Mucosa of descending colon (tissue), 3 donors: ENCODE results near the gene ANKHD1. TPM values are rescaled to one million over a fixed set of nuclear protein-coding genes. Genes with fewer than 3 reads are reported as not detected.
"Not testable (repeated sequence)": the region's sequence is repeated elsewhere in the genome, so short reads cannot be mapped to it uniquely, and the experiment has no call there.

Experiments
- ATAC-seq: fragments of 200-7000 bp; cut with Tn5 transposase; one replicate; pipeline ENCODE4 v1.9.1; 2020; ENCODE audit warnings: mild to moderate bottlenecking, moderate library complexity
- DNase-seq, 3 donors: peaks; one replicate each; pipeline ENCODE4 v3.0.0-alpha.2; 2020
- H3K36me3 ChIP-seq: fragments of 200-600 bp; one replicate; pipeline ENCODE4 v1.8.0; 2021; ENCODE audit warnings: low read depth, mild to moderate bottlenecking
- H3K4me1 ChIP-seq: fragments of 200-600 bp; one replicate; pipeline ENCODE4 v1.8.0; 2021; ENCODE audit warnings: low read depth, mild to moderate bottlenecking
- H3K4me3 ChIP-seq: fragments of 200-600 bp; one replicate; pipeline ENCODE4 v1.8.0; 2021; ENCODE audit warnings: mild to moderate bottlenecking
- H3K9me3 ChIP-seq: fragments of 200-600 bp; one replicate; pipeline ENCODE4 v1.8.0; 2021; ENCODE audit warnings: mild to moderate bottlenecking
- intact Hi-C, 2 donors: fragments of 100-400 bp; cut with DNase I in 1 of 2; cut with micrococcal nuclease in 1 of 2; formaldehyde crosslinking; loops; one replicate each; pipeline versions ENCODE4 v1.11.0 to v1.11.1; 2022; cut with DNase I, micrococcal nuclease
- total RNA-seq, 3 donors: library from RNA; stranded (reverse); fragmentation: NEBNext Ultra II Directional in 2 of 3; extraction: Animal tissue kit (Norgen Biotek cat#: 25700) in 2 of 3; gene quantifications; one replicate each; pipeline versions ENCODE4 v1.2.1 to v1.2.4, GENCODE V29; 2021 to 2023
- TF ChIP-seq, protein P1 (sequence below): fragments of 200-600 bp; IDR thresholded peaks from one replicate; pipeline ENCODE4 v1.8.0; 2022; ENCODE audit warnings: antibody characterized with exemption, mild to moderate bottlenecking
- donor health status: DM: no; HTN: no; CAD: no; lungs with moderate emphysema.
- donor health status: DM: no; HTN: no; CAD: no.
- donor health status: DM: no; HTN: yes; CAD: no.

ANKHD1 gene
- total RNA-seq, 3 donors from 2014 or later: 134 to 135 (median 134) TPM

DNA sequence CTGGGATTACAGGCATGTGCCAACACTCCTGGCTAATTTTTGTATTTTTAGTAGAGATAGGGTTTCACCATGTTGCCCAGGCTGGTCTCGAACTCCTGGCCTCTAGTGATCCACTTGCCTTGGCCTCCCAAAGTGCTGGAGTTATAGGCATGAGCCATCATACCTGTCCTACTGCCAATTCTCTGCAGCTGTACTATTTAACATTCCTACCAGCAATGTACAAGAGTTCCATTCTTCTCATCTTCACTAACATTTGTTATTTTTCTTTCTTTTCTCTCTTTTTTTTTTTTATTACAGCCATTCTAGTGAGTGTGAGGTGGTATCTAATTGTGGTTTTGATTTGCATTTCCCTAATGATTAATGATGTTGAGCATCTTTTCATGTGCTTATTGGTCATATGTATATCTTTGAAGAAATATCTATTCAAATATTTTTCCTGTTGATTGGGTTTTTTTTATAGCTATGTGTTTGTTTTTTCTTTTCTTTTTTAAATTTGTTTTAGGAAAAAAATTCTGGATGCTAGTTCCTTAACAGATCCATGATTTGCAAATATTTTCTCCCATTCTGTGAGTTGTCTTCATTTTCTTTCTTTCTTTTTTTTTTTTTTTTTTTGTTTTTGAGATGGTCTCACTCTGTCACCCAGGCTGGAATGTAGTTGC is 17.4 kb downstream of the ANKHD1 start:
- Histone ChIP-seq H3K9me3 (no peaks in the 10 kb centered on the region), H3K36me3 (no peaks in the 10 kb centered on the region), H3K4me3 (no peak overlapping the region), H3K4me1 (no peaks in the 10 kb centered on the region)
- TF ChIP-seq, protein P1, sequence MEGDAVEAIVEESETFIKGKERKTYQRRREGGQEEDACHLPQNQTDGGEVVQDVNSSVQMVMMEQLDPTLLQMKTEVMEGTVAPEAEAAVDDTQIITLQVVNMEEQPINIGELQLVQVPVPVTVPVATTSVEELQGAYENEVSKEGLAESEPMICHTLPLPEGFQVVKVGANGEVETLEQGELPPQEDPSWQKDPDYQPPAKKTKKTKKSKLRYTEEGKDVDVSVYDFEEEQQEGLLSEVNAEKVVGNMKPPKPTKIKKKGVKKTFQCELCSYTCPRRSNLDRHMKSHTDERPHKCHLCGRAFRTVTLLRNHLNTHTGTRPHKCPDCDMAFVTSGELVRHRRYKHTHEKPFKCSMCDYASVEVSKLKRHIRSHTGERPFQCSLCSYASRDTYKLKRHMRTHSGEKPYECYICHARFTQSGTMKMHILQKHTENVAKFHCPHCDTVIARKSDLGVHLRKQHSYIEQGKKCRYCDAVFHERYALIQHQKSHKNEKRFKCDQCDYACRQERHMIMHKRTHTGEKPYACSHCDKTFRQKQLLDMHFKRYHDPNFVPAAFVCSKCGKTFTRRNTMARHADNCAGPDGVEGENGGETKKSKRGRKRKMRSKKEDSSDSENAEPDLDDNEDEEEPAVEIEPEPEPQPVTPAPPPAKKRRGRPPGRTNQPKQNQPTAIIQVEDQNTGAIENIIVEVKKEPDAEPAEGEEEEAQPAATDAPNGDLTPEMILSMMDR: no peak
- no peak for ATAC-seq
- intact Hi-C loops: no loop called here
- no peak for DNase-seq

DNA sequence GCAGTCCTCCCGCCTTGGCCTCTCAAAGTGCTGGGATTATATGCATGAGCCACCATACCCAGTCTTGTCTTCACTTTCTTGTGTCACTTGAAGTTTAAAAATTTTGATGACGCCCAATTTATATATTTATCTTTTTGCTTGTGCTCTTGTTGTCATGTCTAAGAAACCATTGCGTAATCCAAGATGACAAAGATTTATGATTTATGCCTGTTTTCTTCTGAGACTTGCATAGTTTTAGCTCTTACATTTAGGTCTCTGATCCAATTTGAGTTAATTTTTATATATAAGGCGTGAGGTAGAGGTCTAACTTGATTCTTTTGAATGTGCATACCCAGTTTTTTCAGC is 18.6 kb downstream of the ANKHD1 start:
- intact Hi-C loops: no loop called here
- no peaks in the 10 kb centered on the region for H3K36me3 ChIP-seq
- H3K4me3 ChIP-seq: no peak overlapping the region
- ATAC-seq (no peak), DNase-seq (no peak)
- no peaks in the 10 kb centered on the region for H3K9me3 ChIP-seq
- TF ChIP-seq, protein P1: no peak
- H3K4me1 ChIP-seq: no peaks in the 10 kb centered on the region

DNA sequence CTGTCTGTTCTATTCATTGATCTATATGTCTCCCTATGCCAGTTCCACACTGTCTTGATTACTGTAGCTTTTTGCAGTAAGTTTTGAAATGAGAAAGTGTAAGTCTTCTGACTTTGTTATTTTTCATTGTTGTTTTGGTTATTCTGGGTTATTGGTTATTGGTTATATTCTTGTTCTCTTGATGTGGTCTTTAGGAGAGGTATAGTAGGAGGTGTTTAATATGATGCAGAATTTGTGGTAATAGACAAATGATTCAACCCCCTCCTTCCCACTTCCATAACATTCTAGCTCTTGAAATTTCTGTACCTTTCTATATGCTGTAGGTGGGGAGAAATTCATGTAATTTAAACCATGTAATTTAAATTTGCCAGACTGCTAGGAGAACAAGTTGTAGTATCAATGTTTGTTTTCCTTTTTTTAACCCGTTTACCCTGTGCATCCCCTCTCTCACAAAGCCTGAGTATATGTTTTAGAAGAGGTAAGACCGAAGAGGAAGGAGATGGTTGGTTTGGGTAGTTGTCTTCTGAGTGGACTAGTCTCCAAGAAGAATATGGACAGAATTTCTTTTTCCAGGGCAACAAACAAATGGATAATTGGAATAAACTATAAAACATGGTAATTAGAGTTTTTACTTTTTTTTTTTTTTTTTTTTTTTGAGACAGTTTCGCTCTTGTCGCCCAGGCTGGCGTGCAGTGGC is 19.2 kb downstream of the ANKHD1 start:
- intact Hi-C loops: no loop called here
- Histone ChIP-seq H3K4me1 (no peaks in the 10 kb centered on the region), H3K9me3 (no peaks in the 10 kb centered on the region), H3K4me3 (no peak overlapping the region), H3K36me3 (no peaks in the 10 kb centered on the region)
- ATAC-seq: no peak
- DNase-seq: no peak
- TF ChIP-seq, protein P1: no peak

DNA sequence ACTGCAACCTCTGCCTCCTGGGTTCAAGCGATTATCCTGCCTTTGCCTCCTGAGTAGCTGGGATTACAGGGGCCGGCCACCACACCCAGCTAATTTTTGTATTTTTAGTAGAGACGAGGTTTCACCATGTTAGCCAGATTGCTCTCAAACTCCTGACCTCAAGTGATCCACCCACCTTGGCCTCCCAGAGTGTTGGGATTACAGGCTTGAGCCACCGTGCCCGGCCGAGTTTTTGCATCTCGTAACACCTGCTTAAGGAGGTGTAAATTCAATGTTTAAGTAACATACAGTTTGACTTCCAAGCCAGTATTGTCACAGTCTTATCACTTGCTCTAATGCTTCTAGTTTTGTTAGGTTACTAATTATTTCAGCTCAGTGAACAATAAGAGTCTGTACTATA is 19.7 kb downstream of the ANKHD1 start:
- H3K9me3 ChIP-seq, ATAC-seq, H3K4me3 ChIP-seq, H3K4me1 ChIP-seq, intact Hi-C loops, DNase-seq, H3K36me3 ChIP-seq: not testable (repeated sequence)

DNA sequence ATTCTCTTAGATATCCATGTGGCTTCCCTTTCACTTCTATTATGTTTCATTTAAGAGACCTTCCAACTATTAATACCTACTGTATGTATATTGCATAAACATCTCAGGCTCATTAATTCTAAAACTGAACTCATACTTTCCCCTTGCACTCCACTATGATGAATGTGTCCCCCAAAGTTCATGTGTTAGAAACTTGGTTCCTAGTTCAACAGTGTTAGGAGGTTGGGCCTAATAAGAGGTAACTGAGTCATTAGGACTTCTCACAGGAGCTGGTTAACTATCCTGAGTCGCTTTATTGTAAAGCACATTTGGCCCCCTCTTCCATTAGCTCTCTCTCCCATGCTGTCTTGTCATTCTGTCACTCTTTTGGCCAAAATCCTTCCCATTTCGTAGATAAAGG is 22.0 kb downstream of the ANKHD1 start:
- TF ChIP-seq, protein P1: no peak
- Histone ChIP-seq H3K36me3 (no peaks in the 10 kb centered on the region), H3K9me3 (no peaks in the 10 kb centered on the region), H3K4me1 (no peaks in the 10 kb centered on the region), H3K4me3 (no peak overlapping the region)
- intact Hi-C loops: no loop called here
- ATAC-seq (no peak), DNase-seq (no peak)

DNA sequence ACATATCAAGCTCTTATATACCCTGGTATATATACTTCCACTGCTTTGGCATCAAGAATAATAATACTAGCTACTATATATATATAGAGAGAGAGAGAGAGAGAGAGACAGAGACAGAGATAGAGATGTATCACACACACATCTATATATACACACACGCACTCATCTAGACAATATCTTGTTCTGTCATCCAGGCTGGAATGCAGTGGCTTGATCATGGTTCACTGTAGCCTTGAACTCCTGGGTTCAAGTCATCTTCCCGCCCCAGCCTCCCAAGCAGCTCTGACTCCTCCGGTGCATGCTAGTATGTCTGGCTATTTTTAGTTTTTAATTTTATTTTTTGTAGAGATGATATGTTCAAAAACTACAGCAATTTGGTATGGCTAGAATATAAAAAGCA is 22.5 kb downstream of the ANKHD1 start:
- DNase-seq (no peak), ATAC-seq (no peak)
- intact Hi-C loops: no loop called here
- Histone ChIP-seq H3K4me1 (no peaks in the 10 kb centered on the region), H3K36me3 (no peaks in the 10 kb centered on the region), H3K9me3 (no peaks in the 10 kb centered on the region), H3K4me3 (no peak overlapping the region)
- TF ChIP-seq, protein P1: no peak

DNA sequence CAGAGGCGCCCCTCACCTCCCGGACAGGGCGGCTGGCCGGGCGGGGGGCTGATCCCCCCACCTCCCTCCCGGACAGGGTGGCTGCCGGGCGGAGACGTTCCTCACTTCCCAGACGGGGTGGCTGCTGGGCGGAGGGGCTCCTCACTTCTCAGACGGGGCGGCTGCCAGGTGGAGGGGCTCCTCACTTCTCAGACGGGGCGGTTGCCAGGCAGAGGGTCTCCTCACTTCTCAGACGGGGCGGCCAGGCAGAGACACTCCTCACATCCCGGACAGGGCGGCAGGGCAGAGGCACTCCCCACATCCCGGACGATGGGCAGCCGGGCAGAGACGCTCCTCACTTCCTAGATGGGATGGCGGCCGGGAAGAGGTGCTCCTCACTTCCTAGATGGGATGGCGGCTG is 26.1 kb downstream of the ANKHD1 start:
- H3K9me3 ChIP-seq, intact Hi-C loops, DNase-seq, ATAC-seq, H3K36me3 ChIP-seq, H3K4me3 ChIP-seq, H3K4me1 ChIP-seq: not testable (repeated sequence)
